Lung (tissue), 12 donors: Measurements from ENCODE around the gene EPHA1. TPM values are rescaled to one million over a fixed set of nuclear protein-coding genes. Genes with fewer than 3 reads are reported as not detected.

Experiments used
- ATAC-seq: fragments of 200-7000 bp; cut with Tn5 transposase; one replicate; pipeline ENCODE4 v1.9.1; 2020; ENCODE audit warnings: moderate number of reproducible peaks; ENCODE audit not compliant: insufficient read depth, low FRiP score
- DNase-seq, 3 donors: peaks; one replicate each; pipeline ENCODE4 v3.0.0-alpha.2; 2013 to 2017
- H3K27ac ChIP-seq, 2 donors: one replicate each; pipeline ENCODE4 v1.5.1; 2013; ENCODE audit warnings: mild to moderate bottlenecking in 2 of 2, moderate library complexity in 2 of 2, control low read depth in 1 of 2, inconsistent platforms in 1 of 2, low read depth in 1 of 2, low read length in 1 of 2
- H3K27me3 ChIP-seq, 3 donors: one replicate each; pipeline ENCODE4 v1.5.1; 2013; ENCODE audit warnings: low read length in 2 of 3; ENCODE audit not compliant: control insufficient read depth in 3 of 3, insufficient read depth in 3 of 3
- H3K36me3 ChIP-seq, 4 donors: one replicate each; pipeline ENCODE4 v1.5.1; 2013; ENCODE audit warnings: low read length in 4 of 4, mild to moderate bottlenecking in 1 of 4, moderate library complexity in 1 of 4; ENCODE audit not compliant: control insufficient read depth in 4 of 4, insufficient read depth in 4 of 4
- H3K4me1 ChIP-seq, 5 donors: one replicate each; pipeline ENCODE4 v1.5.1; 2013; ENCODE audit warnings: low read length in 5 of 5, mild to moderate bottlenecking in 2 of 5, moderate library complexity in 1 of 5; ENCODE audit not compliant: control insufficient read depth in 5 of 5, insufficient read depth in 5 of 5
- H3K4me3 ChIP-seq: one replicate; pipeline ENCODE4 v1.5.1; 2013; ENCODE audit warnings: mild to moderate bottlenecking, control low read depth, moderate library complexity
- H3K9ac ChIP-seq, 2 donors: one replicate each; pipeline ENCODE4 v1.5.1; 2013; ENCODE audit warnings: low read length in 2 of 2, control low read depth in 1 of 2; ENCODE audit not compliant: insufficient read depth in 1 of 2
- H3K9me3 ChIP-seq, 4 donors: one replicate each; pipeline ENCODE4 v1.5.1; 2013; ENCODE audit warnings: low read length in 3 of 4, mild to moderate bottlenecking in 1 of 4, moderate library complexity in 1 of 4; ENCODE audit not compliant: control insufficient read depth in 4 of 4, insufficient read depth in 3 of 4
- WGBS, 2 donors: extraction: QIAGEN DNeasy Blood & Tissue Kit; methylation state at CpG; one replicate each; pipeline ENCODE4 v1.1.7; 2013; 5-methylcytosine and 5-hydroxymethylcytosine counted together
- polyA plus RNA-seq, 2 donors: library from polyadenylated mRNA; stranded (reverse); fragments of 200-250 nt; gene quantifications; one replicate each; pipeline ENCODE4 v1.2.1, GENCODE V29; 2013
- total RNA-seq, 2 donors: library from RNA; depleted of rRNA in 1 of 2; stranded (reverse); fragments of >200 nt in 1 of 2; gene quantifications; one replicate each; pipeline ENCODE4 v1.2.1, GENCODE V29; 2014 to 2021
- TF ChIP-seq, protein P1 (sequence below): IDR thresholded peaks from 2 replicates; pipeline ENCODE4 v1.5.1; 2012; ENCODE audit warnings: mild to moderate bottlenecking; ENCODE audit errors: control extremely low read depth, extremely low read depth
- donor health status: control.
- donor health status: control.
- donor health status: Bipolar disorder and iron deficiency.
- donor health status: healthy.
- donor health status: DM: yes; HTN: yes; CAD: no.

Gene EPHA1
- total and polyA plus RNA-seq, 4 donors = 4.2 to 13.3 (median 5.9) TPM

DNA sequence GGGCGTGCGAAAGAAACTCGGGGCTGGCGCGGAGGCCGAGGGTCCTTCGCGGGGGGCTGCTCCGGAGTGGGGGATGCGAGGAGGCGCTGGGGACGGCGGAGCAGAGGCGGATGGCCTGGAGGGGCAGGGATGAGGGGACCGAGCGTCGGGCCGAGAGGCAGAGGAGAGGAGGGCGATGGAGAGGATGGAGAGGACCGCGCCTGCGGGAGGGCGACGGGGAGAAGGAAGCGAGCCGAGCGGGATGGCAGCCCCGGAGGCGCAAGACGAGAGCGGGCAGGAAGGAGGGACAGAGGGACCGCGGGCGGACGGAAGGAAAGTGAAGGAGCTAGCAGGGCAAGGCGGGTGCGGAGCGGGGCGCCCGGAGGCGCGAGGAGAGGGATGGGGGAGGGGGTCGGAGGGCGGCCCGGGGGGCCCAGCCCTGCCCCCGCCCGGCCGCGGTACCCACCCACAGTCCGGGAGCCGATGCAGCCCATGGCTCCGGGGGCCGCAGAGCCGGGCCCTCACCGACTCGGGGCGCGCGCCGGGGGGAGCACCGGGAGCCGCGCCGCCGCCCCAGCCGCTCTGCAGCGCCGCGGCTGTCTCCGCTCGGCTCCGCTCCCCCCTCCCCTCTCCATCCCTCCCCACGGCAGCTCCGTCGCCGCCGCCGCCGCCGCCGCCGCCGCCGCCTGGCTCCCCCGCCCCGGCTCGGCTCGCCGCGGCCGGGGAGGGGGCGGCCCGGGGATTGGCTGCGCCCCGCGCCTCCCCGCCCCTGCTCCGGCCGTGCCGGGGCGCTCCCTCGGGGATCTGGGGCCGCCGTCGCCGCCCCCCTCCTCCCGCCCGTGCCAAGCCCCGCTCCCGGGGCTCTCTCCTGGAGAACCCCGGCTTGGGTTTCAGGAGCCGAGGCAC, 46.3 kb downstream of the EPHA1 start, which contains the start of gene FAM131B:
Gene FAM131B (minus strand): TSS at position 583 of the 885 bp plus-strand sequence. CDS start 110 bp downstream, at position 473.
- Histone ChIP-seq H3K27me3 (peaks cover 0 to 67% (median 29%) of the 10 kb centered on the region in 3 donors), H3K36me3 (no peaks in the 10 kb centered on the region), H3K4me3 (peak within 1 kb of the TSS; percentile 11), H3K9me3 (no peaks in the 10 kb centered on the region), H3K4me1 (peaks cover 0 to 8% (median 0%) of the 10 kb centered on the region in 5 donors), H3K27ac (no peak within 1 kb of the TSS), H3K9ac (no peak within 1 kb of the TSS)
- ATAC-seq (no peak), DNase-seq (peak in 2 of 3 donors; percentile 20 to 33)
- TF ChIP-seq, protein P1, sequence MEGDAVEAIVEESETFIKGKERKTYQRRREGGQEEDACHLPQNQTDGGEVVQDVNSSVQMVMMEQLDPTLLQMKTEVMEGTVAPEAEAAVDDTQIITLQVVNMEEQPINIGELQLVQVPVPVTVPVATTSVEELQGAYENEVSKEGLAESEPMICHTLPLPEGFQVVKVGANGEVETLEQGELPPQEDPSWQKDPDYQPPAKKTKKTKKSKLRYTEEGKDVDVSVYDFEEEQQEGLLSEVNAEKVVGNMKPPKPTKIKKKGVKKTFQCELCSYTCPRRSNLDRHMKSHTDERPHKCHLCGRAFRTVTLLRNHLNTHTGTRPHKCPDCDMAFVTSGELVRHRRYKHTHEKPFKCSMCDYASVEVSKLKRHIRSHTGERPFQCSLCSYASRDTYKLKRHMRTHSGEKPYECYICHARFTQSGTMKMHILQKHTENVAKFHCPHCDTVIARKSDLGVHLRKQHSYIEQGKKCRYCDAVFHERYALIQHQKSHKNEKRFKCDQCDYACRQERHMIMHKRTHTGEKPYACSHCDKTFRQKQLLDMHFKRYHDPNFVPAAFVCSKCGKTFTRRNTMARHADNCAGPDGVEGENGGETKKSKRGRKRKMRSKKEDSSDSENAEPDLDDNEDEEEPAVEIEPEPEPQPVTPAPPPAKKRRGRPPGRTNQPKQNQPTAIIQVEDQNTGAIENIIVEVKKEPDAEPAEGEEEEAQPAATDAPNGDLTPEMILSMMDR = no peak
- 1 to 2% methylated on average over 44 to 112 of the region's 112 CpGs for WGBS, 2 donors

DNA sequence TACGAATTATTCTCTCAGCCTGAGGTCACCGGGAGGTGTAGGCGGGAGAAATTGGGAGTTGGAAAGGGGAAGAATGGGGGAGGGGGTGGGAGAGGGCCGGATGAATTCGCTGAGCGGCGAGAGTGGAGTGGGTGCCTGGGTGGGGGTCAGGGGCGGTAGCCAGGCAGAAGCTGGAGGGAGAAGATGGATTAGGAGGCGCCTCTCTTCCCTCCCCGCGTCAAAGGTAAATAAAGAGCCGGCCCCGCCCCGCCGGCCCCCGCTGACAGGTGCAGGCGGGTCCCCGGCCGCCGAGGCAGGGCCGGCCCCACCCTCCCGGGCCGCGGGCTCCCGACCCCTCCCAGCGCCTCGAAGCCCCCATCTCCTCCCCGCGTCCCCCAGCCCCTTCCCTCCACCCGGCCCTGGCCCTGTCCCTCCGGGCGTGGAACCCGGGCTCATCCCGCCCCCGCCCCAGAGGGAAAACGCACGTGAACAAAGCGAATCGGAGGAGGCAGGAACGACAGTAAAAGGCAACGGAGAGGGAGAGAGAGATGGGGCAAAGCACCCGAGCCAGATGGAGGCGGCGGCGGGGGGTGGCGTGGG, 47.0 kb downstream of the EPHA1 start:
- Histone ChIP-seq H3K27me3 (peaks cover 0 to 67% (median 29%) of the 10 kb centered on the region in 3 donors), H3K4me3 (no peak overlapping the region), H3K9me3 (no peaks in the 10 kb centered on the region), H3K36me3 (no peaks in the 10 kb centered on the region), H3K4me1 (peaks cover 0 to 8% (median 0%) of the 10 kb centered on the region in 5 donors), H3K27ac (no peak overlapping the region), H3K9ac (no peak overlapping the region)
- ATAC-seq (no peak), DNase-seq (no peak)
- TF ChIP-seq, protein P1 = no peak
- WGBS, 2 donors = 4 to 7% methylated on average over 30 to 46 of the region's 46 CpGs

DNA sequence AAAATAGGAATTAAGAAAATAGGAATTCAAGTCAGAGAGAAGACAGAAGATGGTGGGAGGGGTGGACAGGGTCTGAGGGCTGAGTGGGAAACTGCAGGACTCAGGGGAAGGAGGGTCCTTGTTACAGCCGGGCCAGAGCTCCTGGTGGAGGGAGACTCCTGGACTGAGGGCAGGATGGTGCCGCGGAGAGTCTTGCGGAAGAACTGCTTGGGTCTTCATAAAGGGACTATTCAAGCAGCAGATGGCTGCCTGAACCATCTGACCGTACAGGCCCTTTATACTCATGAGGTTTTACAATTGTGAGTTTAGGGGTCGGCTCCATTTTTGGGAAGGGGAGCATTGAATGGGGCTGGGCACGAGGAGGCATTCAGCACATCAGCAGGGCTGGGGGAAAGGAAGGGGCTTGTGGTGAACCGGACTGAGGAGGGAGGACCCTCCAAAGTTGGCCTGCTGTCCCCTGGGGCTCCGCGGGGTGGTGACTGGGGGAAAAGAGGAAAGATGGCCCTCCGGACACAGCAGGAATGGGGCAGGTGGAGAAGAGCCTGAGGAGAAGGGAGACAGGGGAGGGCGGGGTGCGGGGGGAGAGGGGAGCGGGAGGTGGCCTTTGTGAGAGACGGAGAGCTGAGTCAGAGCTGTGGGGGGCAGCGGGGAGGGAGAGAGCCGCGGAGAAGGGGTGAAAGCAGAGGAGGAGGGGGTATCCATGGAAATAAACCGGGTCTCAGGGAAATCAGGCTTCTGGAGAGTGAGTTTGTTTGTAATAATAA, 47.7 kb downstream of the EPHA1 start:
- Histone ChIP-seq H3K9me3 (no peaks in the 10 kb centered on the region), H3K27me3 (peaks cover 0 to 63% (median 29%) of the 10 kb centered on the region in 3 donors), H3K27ac (no peak overlapping the region), H3K9ac (no peak overlapping the region), H3K4me3 (no peak overlapping the region), H3K4me1 (peaks cover 0 to 8% (median 0%) of the 10 kb centered on the region in 5 donors), H3K36me3 (no peaks in the 10 kb centered on the region)
- TF ChIP-seq, protein P1 = no peak
- DNase-seq (no peak), ATAC-seq (no peak)
- 45 to 57% methylated on average over 19 of the region's 19 CpGs for WGBS, 2 donors
